Measurements from ENCODE around the gene KY. TPM values are rescaled to one million over a fixed set of nuclear protein-coding genes. Genes with fewer than 3 reads are reported as not detected.
A peak's percentile ranks its signal among the peaks of the same experiment; 100 is the strongest.

Gene KY
- total and polyA plus RNA-seq, 7 experiments from 2014 or later: not detected

- no peaks in the 10 kb centered on the region for H3K27me3 ChIP-seq (ENCODE audit: control insufficient read depth in 2 of 2, insufficient read depth in 2 of 2, low read length in 2 of 2)
- peak; percentile 14 for ATAC-seq
- POLR2A ChIA-PET: no interaction called here
Observed at GRCh38 chr3:134663721-134664456, 13.1 kb upstream of the KY start.

GRCh38 chr3:134660046-134660441 lies 9.2 kb upstream of the KY start:
- intact Hi-C loops (cut with micrococcal nuclease): no loop called here
- no peaks in the 10 kb centered on the region for H3K9me3 ChIP-seq (ENCODE audit: control insufficient read depth in 2 of 3, low read length in 3 of 3)
- H3K36me3 ChIP-seq (ENCODE audit: control insufficient read depth in 2 of 3, insufficient read depth in 3 of 3, low read length in 3 of 3): no peaks in the 10 kb centered on the region
- Mint-ChIP-seq H3K4me3 (no peak overlapping the region), H3K4me1 (peaks cover 0 to 2% (median 0%) of the 10 kb centered on the region in 7 donors), H3K36me3 (no peaks in the 10 kb centered on the region), H3K9me3 (peaks cover 0 to 6% (median 2%) of the 10 kb centered on the region in 11 donors), H3K27me3 (peaks cover 0 to 19% (median 0%) of the 10 kb centered on the region in 5 donors), H3K27ac (no peak overlapping the region)
- ATAC-seq (no peak), DNase-seq (no peak)
- ChIA-PET CTCF (no interaction called here), POLR2A (no interaction called here)
- H3K4me3 ChIP-seq (ENCODE audit: low read length): no peak overlapping the region
- H3K4me1 ChIP-seq (ENCODE audit: control insufficient read depth in 2 of 2, insufficient read depth in 2 of 2, low read length in 2 of 2): no peaks in the 10 kb centered on the region
- H3K27me3 ChIP-seq (ENCODE audit: control insufficient read depth in 2 of 2, insufficient read depth in 2 of 2, low read length in 2 of 2): no peaks in the 10 kb centered on the region
- H3K27ac ChIP-seq (ENCODE audit: low read depth, low read length): no peak overlapping the region

More at GRCh38 chr3:134663721-134664456, 13.1 kb upstream of the KY start:
- no peak for DNase-seq
- Mint-ChIP-seq H3K9me3 (peaks cover 0 to 7% (median 3%) of the 10 kb centered on the region in 11 donors), H3K4me3 (no peak overlapping the region), H3K36me3 (no peaks in the 10 kb centered on the region), H3K4me1 (no peaks in the 10 kb centered on the region), H3K27me3 (peaks cover 0 to 28% (median 5%) of the 10 kb centered on the region in 5 donors), H3K27ac (peak overlapping the region in 1 of 9 donors; percentile 79)
- Histone ChIP-seq H3K36me3 (ENCODE audit: control insufficient read depth in 2 of 3, insufficient read depth in 3 of 3, low read length in 3 of 3) (no peaks in the 10 kb centered on the region), H3K4me3 (ENCODE audit: low read length) (no peak overlapping the region), H3K9me3 (ENCODE audit: control insufficient read depth in 2 of 3, low read length in 3 of 3) (no peaks in the 10 kb centered on the region), H3K4me1 (ENCODE audit: control insufficient read depth in 2 of 2, insufficient read depth in 2 of 2, low read length in 2 of 2) (no peaks in the 10 kb centered on the region), H3K27ac (ENCODE audit: low read depth, low read length) (no peak overlapping the region)
- CTCF ChIA-PET: no interaction called here
- intact Hi-C loops (cut with micrococcal nuclease): no loop called here

GRCh38 chr3:134659391-134660045 lies 8.7 kb upstream of the KY start:
- intact Hi-C loops (cut with micrococcal nuclease): no loop called here
- CTCF ChIA-PET: no interaction called here
- peaks cover 0 to 6% (median 2%) of the 10 kb centered on the region in 11 donors for H3K9me3 Mint-ChIP-seq

GRCh38 chr3:134658555-134658954 lies 7.7 kb upstream of the KY start:
- H3K36me3 ChIP-seq (ENCODE audit: control insufficient read depth in 2 of 3, insufficient read depth in 3 of 3, low read length in 3 of 3): no peaks in the 10 kb centered on the region
- no peak overlapping the region for H3K4me3 ChIP-seq (ENCODE audit: low read length)
- H3K27ac Mint-ChIP-seq: no peak overlapping the region
- H3K36me3 Mint-ChIP-seq: no peaks in the 10 kb centered on the region
- no peak overlapping the region for H3K27ac ChIP-seq (ENCODE audit: low read depth, low read length)
- ATAC-seq (no peak), DNase-seq (no peak)
- no peak overlapping the region for H3K4me3 Mint-ChIP-seq
- CTCF ChIA-PET: no interaction called here
- H3K4me1 ChIP-seq (ENCODE audit: control insufficient read depth in 2 of 2, insufficient read depth in 2 of 2, low read length in 2 of 2): no peaks in the 10 kb centered on the region
- no peaks in the 10 kb centered on the region for H3K27me3 ChIP-seq (ENCODE audit: control insufficient read depth in 2 of 2, insufficient read depth in 2 of 2, low read length in 2 of 2)
- peaks cover 0 to 2% (median 0%) of the 10 kb centered on the region in 7 donors for H3K4me1 Mint-ChIP-seq
- peaks cover 0 to 27% (median 8%) of the 10 kb centered on the region in 5 donors for H3K27me3 Mint-ChIP-seq
- no peaks in the 10 kb centered on the region for H3K9me3 ChIP-seq (ENCODE audit: control insufficient read depth in 2 of 3, low read length in 3 of 3)
- POLR2A ChIA-PET: interaction anchor here (0.7 kb wide), 1 partner anchor 131 kb away, joined by 4 read pairs; no protein-coding TSS in a partner anchor
- intact Hi-C loops (cut with micrococcal nuclease): no loop called here
- H3K9me3 Mint-ChIP-seq: peaks cover 0 to 6% (median 3%) of the 10 kb centered on the region in 11 donors

More at GRCh38 chr3:134659391-134660045, 8.7 kb upstream of the KY start:
- Mint-ChIP-seq H3K4me1 (peaks cover 0 to 2% (median 0%) of the 10 kb centered on the region in 7 donors), H3K4me3 (no peak overlapping the region), H3K36me3 (no peaks in the 10 kb centered on the region), H3K27ac (no peak overlapping the region), H3K27me3 (peaks cover 0 to 24% (median 0%) of the 10 kb centered on the region in 5 donors)
- Histone ChIP-seq H3K9me3 (ENCODE audit: control insufficient read depth in 2 of 3, low read length in 3 of 3) (no peaks in the 10 kb centered on the region), H3K36me3 (ENCODE audit: control insufficient read depth in 2 of 3, insufficient read depth in 3 of 3, low read length in 3 of 3) (no peaks in the 10 kb centered on the region), H3K27ac (ENCODE audit: low read depth, low read length) (no peak overlapping the region), H3K27me3 (ENCODE audit: control insufficient read depth in 2 of 2, insufficient read depth in 2 of 2, low read length in 2 of 2) (no peaks in the 10 kb centered on the region), H3K4me1 (ENCODE audit: control insufficient read depth in 2 of 2, insufficient read depth in 2 of 2, low read length in 2 of 2) (no peaks in the 10 kb centered on the region), H3K4me3 (ENCODE audit: low read length) (no peak overlapping the region)
- ATAC-seq: no peak
- DNase-seq: no peak
- POLR2A ChIA-PET: interaction anchor here (0.7 kb wide), 1 partner anchor 130 kb away, joined by 4 read pairs; no protein-coding TSS in a partner anchor

GRCh38 chr3:134656211-134656800 lies 5.5 kb upstream of the KY start:
- Histone ChIP-seq H3K4me3 (ENCODE audit: low read length) (no peak overlapping the region), H3K27ac (ENCODE audit: low read depth, low read length) (no peak overlapping the region), H3K36me3 (ENCODE audit: control insufficient read depth in 2 of 3, insufficient read depth in 3 of 3, low read length in 3 of 3) (no peaks in the 10 kb centered on the region), H3K9me3 (ENCODE audit: control insufficient read depth in 2 of 3, low read length in 3 of 3) (no peaks in the 10 kb centered on the region), H3K4me1 (ENCODE audit: control insufficient read depth in 2 of 2, insufficient read depth in 2 of 2, low read length in 2 of 2) (no peaks in the 10 kb centered on the region), H3K27me3 (ENCODE audit: control insufficient read depth in 2 of 2, insufficient read depth in 2 of 2, low read length in 2 of 2) (no peaks in the 10 kb centered on the region)
- ATAC-seq (no peak), DNase-seq (no peak)
- no peaks in the 10 kb centered on the region for H3K36me3 Mint-ChIP-seq
- ChIA-PET CTCF (no interaction called here), POLR2A (no interaction called here)
- no peak overlapping the region for H3K27ac Mint-ChIP-seq
- peaks cover 7 to 35% (median 14%) of the 10 kb centered on the region in 5 donors for H3K27me3 Mint-ChIP-seq
- H3K4me1 Mint-ChIP-seq: peaks cover 0 to 4% (median 0%) of the 10 kb centered on the region in 7 donors
- intact Hi-C loops (cut with micrococcal nuclease): no loop called here
- H3K4me3 Mint-ChIP-seq: no peak overlapping the region
- H3K9me3 Mint-ChIP-seq: peaks cover 0 to 5% (median under 1%) of the 10 kb centered on the region in 11 donors

- no peaks in the 10 kb centered on the region for H3K36me3 Mint-ChIP-seq
- no peak overlapping the region for H3K4me3 ChIP-seq (ENCODE audit: low read length)
- H3K9me3 Mint-ChIP-seq: peaks cover 0 to 5% (median 0%) of the 10 kb centered on the region in 11 donors
- DNase-seq (no peak), ATAC-seq (no peak)
- no peak overlapping the region for H3K27ac Mint-ChIP-seq
- intact Hi-C loops (cut with micrococcal nuclease): no loop called here
- H3K36me3 ChIP-seq (ENCODE audit: control insufficient read depth in 2 of 3, insufficient read depth in 3 of 3, low read length in 3 of 3): no peaks in the 10 kb centered on the region
- peaks cover 0 to 6% (median 0%) of the 10 kb centered on the region in 7 donors for H3K4me1 Mint-ChIP-seq
- H3K27ac ChIP-seq (ENCODE audit: low read depth, low read length): no peak overlapping the region
- H3K4me1 ChIP-seq (ENCODE audit: control insufficient read depth in 2 of 2, insufficient read depth in 2 of 2, low read length in 2 of 2): no peaks in the 10 kb centered on the region
- peaks cover 10 to 38% (median 14%) of the 10 kb centered on the region in 5 donors for H3K27me3 Mint-ChIP-seq
- ChIA-PET POLR2A (no interaction called here), CTCF (no interaction called here)
- H3K4me3 Mint-ChIP-seq: no peak overlapping the region
- no peaks in the 10 kb centered on the region for H3K9me3 ChIP-seq (ENCODE audit: control insufficient read depth in 2 of 3, low read length in 3 of 3)
- H3K27me3 ChIP-seq (ENCODE audit: control insufficient read depth in 2 of 2, insufficient read depth in 2 of 2, low read length in 2 of 2): no peaks in the 10 kb centered on the region
Observed at GRCh38 chr3:134655706-134656105, 4.9 kb upstream of the KY start.
